ENCODE results near the gene SLC26A11.
"Not testable (repeated sequence)": the region's sequence is repeated elsewhere in the genome, so short reads cannot be mapped to it uniquely, and the experiment has no call there.

The SLC26A11 gene

GRCh38 chr17:80189611-80190010 is 30.6 kb upstream of the SLC26A11 start:
- Mint-ChIP-seq H3K4me3 (no peak overlapping the region), H3K27ac (no peak overlapping the region), H3K9me3 (no peaks in the 10 kb centered on the region), H3K36me3 (no peaks in the 10 kb centered on the region), H3K4me1 (no peaks in the 10 kb centered on the region), H3K27me3 (peaks cover 3% of the 10 kb centered on the region)

- Mint-ChIP-seq H3K36me3 (no peaks in the 10 kb centered on the region), H3K27ac (peak overlapping the region; percentile 35), H3K9me3 (no peaks in the 10 kb centered on the region), H3K4me3 (no peak overlapping the region), H3K4me1 (no peaks in the 10 kb centered on the region), H3K27me3 (peaks cover 3% of the 10 kb centered on the region)
These were observed 29.5 kb upstream of the SLC26A11 start for GRCh38 chr17:80190716-80191115.

GRCh38 chr17:80191192-80191591 is 29.0 kb upstream of the SLC26A11 start:
- Mint-ChIP-seq H3K9me3 (no peaks in the 10 kb centered on the region), H3K4me3 (no peak overlapping the region), H3K27me3 (peaks cover 3% of the 10 kb centered on the region)

GRCh38 chr17:80191865-80192661 is 28.2 kb upstream of the SLC26A11 start:
- Mint-ChIP-seq H3K36me3 (no peaks in the 10 kb centered on the region), H3K27ac (no peak overlapping the region), H3K4me3 (no peak overlapping the region), H3K4me1 (no peaks in the 10 kb centered on the region), H3K27me3 (peaks cover 3% of the 10 kb centered on the region), H3K9me3 (no peaks in the 10 kb centered on the region)

More at GRCh38 chr17:80191192-80191591, 29.0 kb upstream of the SLC26A11 start:
- H3K27ac Mint-ChIP-seq = peak overlapping the region; percentile 35
- no peaks in the 10 kb centered on the region for H3K4me1 Mint-ChIP-seq
- no peaks in the 10 kb centered on the region for H3K36me3 Mint-ChIP-seq

GRCh38 chr17:80195141-80195540 is 25.1 kb upstream of the SLC26A11 start:
- no peaks in the 10 kb centered on the region for H3K36me3 Mint-ChIP-seq
- peaks cover 3% of the 10 kb centered on the region for H3K27me3 Mint-ChIP-seq
- no peak overlapping the region for H3K4me3 Mint-ChIP-seq
- no peaks in the 10 kb centered on the region for H3K9me3 Mint-ChIP-seq
- H3K4me1 Mint-ChIP-seq = no peaks in the 10 kb centered on the region
- no peak overlapping the region for H3K27ac Mint-ChIP-seq

- H3K4me3 Mint-ChIP-seq = no peak overlapping the region
- peak overlapping the region; percentile 11 for H3K27ac Mint-ChIP-seq
- no peaks in the 10 kb centered on the region for H3K4me1 Mint-ChIP-seq
- peaks cover 3% of the 10 kb centered on the region for H3K27me3 Mint-ChIP-seq
- no peaks in the 10 kb centered on the region for H3K36me3 Mint-ChIP-seq
- H3K9me3 Mint-ChIP-seq = no peaks in the 10 kb centered on the region
These were observed 24.3 kb upstream of the SLC26A11 start for GRCh38 chr17:80195671-80196529.

- Mint-ChIP-seq H3K4me1 (no peaks in the 10 kb centered on the region), H3K4me3 (no peak overlapping the region), H3K27ac (no peak overlapping the region), H3K27me3 (peaks cover 2% of the 10 kb centered on the region), H3K36me3 (no peaks in the 10 kb centered on the region), H3K9me3 (no peaks in the 10 kb centered on the region)
These were observed 23.6 kb upstream of the SLC26A11 start for GRCh38 chr17:80196652-80197051.

- no peaks in the 10 kb centered on the region for H3K4me1 Mint-ChIP-seq
- H3K27ac Mint-ChIP-seq = no peak overlapping the region
- no peaks in the 10 kb centered on the region for H3K36me3 Mint-ChIP-seq
- no peaks in the 10 kb centered on the region for H3K27me3 Mint-ChIP-seq
- H3K9me3 Mint-ChIP-seq = no peaks in the 10 kb centered on the region
- no peak overlapping the region for H3K4me3 Mint-ChIP-seq
These were observed 22.0 kb upstream of the SLC26A11 start for GRCh38 chr17:80198144-80198661.

- H3K27ac Mint-ChIP-seq, H3K4me3 Mint-ChIP-seq, H3K4me1 Mint-ChIP-seq, H3K27me3 Mint-ChIP-seq, H3K9me3 Mint-ChIP-seq, H3K36me3 Mint-ChIP-seq: not testable (repeated sequence)
These were observed 20.9 kb upstream of the SLC26A11 start for GRCh38 chr17:80199295-80199694.

GRCh38 chr17:80201446-80201845 is 18.8 kb upstream of the SLC26A11 start:
- Mint-ChIP-seq H3K27me3 (no peaks in the 10 kb centered on the region), H3K4me1 (no peaks in the 10 kb centered on the region), H3K36me3 (no peaks in the 10 kb centered on the region), H3K9me3 (no peaks in the 10 kb centered on the region), H3K27ac (no peak overlapping the region), H3K4me3 (no peak overlapping the region)

GRCh38 chr17:80202197-80202596 is 18.0 kb upstream of the SLC26A11 start:
- no peak overlapping the region for H3K27ac Mint-ChIP-seq

GRCh38 chr17:80203471-80203963 is 16.7 kb upstream of the SLC26A11 start:
- Mint-ChIP-seq H3K4me1 (no peaks in the 10 kb centered on the region), H3K27ac (no peak overlapping the region), H3K9me3 (no peaks in the 10 kb centered on the region), H3K36me3 (no peaks in the 10 kb centered on the region), H3K27me3 (no peaks in the 10 kb centered on the region), H3K4me3 (no peak overlapping the region)

More at GRCh38 chr17:80202197-80202596, 18.0 kb upstream of the SLC26A11 start:
- Mint-ChIP-seq H3K27me3 (no peaks in the 10 kb centered on the region), H3K4me1 (no peaks in the 10 kb centered on the region), H3K36me3 (no peaks in the 10 kb centered on the region), H3K9me3 (no peaks in the 10 kb centered on the region), H3K4me3 (no peak overlapping the region)

GRCh38 chr17:80204626-80205468 is 15.4 kb upstream of the SLC26A11 start:
- Mint-ChIP-seq H3K4me1 (no peaks in the 10 kb centered on the region), H3K9me3 (no peaks in the 10 kb centered on the region), H3K36me3 (no peaks in the 10 kb centered on the region), H3K27ac (no peak overlapping the region), H3K27me3 (no peaks in the 10 kb centered on the region), H3K4me3 (no peak overlapping the region)

- no peak overlapping the region for H3K27ac Mint-ChIP-seq
- H3K4me3 Mint-ChIP-seq = no peak overlapping the region
- no peaks in the 10 kb centered on the region for H3K27me3 Mint-ChIP-seq
- no peaks in the 10 kb centered on the region for H3K36me3 Mint-ChIP-seq
- no peaks in the 10 kb centered on the region for H3K4me1 Mint-ChIP-seq
- H3K9me3 Mint-ChIP-seq = no peaks in the 10 kb centered on the region
These were observed 14.4 kb upstream of the SLC26A11 start for GRCh38 chr17:80205811-80206210.

- no peak overlapping the region for H3K4me3 Mint-ChIP-seq
- H3K9me3 Mint-ChIP-seq = no peaks in the 10 kb centered on the region
- H3K27ac Mint-ChIP-seq = no peak overlapping the region
- no peaks in the 10 kb centered on the region for H3K27me3 Mint-ChIP-seq
- H3K4me1 Mint-ChIP-seq = no peaks in the 10 kb centered on the region
- H3K36me3 Mint-ChIP-seq = no peaks in the 10 kb centered on the region
These were observed 12.2 kb upstream of the SLC26A11 start for GRCh38 chr17:80208050-80208449.

All from activated naive CD4-positive, alpha-beta T cell treated with anti-CD3 and anti-CD28 coated beads, Interleukin-2, amount 50 U/mL, for 24 hours (primary cell).